B cell (primary cell): ENCODE results near the gene LRP5. TPM values are rescaled to one million over a fixed set of nuclear protein-coding genes. Genes with fewer than 3 reads are reported as not detected.

Experiments used
- ATAC-seq: fragments of 200-7000 bp; cut with Tn5 transposase; one replicate; pipeline ENCODE4 v1.10.0; 2021; ENCODE audit warnings: low read depth, mild to moderate bottlenecking, moderate number of reproducible peaks, moderate library complexity
- CTCF ChIA-PET: fragments of 350-600 bp; sonication (Branson Sonifier 250); formaldehyde crosslinking; loops from one replicate; lab custom pipeline; 2021; ENCODE audit warnings: antibody characterized with exemption, inconsistent platforms; lab: Charles Lee
- POLR2A ChIA-PET: fragments of 350-600 bp; sonication (Branson Sonifier 250); formaldehyde crosslinking; loops from one replicate; lab custom pipeline; 2021; ENCODE audit warnings: antibody characterized with exemption; lab: Charles Lee
- DNase-seq: peaks from one replicate; pipeline ENCODE4 v3.0.0; 2013
- H2AFZ ChIP-seq: 2 replicates; pipeline ENCODE4 v1.6.1; 2012; ENCODE audit warnings: mild to moderate bottlenecking, low read depth, low read length; ENCODE audit not compliant: insufficient read depth, poor library complexity, severe bottlenecking
- H3K27ac ChIP-seq, 2 donors: 1 replicate in 1 of 2; 2 replicates in 1 of 2; pipeline ENCODE4 v1.5.1; 2012 to 2013; ENCODE audit warnings: low read length in 2 of 2, mild to moderate bottlenecking in 2 of 2, moderate library complexity in 1 of 2
- H3K27me3 ChIP-seq, 4 experiments: fragments of 200-600 bp in 1 of 4; sonication (generic) in 1 of 4; replicated peaks in 1 of 4; 1 replicate in 2 of 4; 2 replicates in 2 of 4; pipeline versions ENCODE4 v1.6.1 to v1.7.0; 2013 to 2016; ENCODE audit warnings: low read length in 3 of 4, mild to moderate bottlenecking in 2 of 4, mixed read lengths in 1 of 4, moderate library complexity in 1 of 4; ENCODE audit not compliant: insufficient read depth in 4 of 4, control insufficient read depth in 3 of 4; ENCODE audit errors: control extremely low read depth in 1 of 4
- H3K36me3 ChIP-seq, 2 experiments: replicated peaks in 1 of 2; 1 replicate in 1 of 2; 2 replicates in 1 of 2; pipeline versions ENCODE4 v1.6.1 to v1.7.1; 2013; ENCODE audit warnings: low read length in 1 of 2; ENCODE audit not compliant: insufficient read depth in 2 of 2, control insufficient read depth in 1 of 2; ENCODE audit errors: control extremely low read depth in 1 of 2, extremely low read depth in 1 of 2
- H3K4me1 ChIP-seq, 2 donors: fragments of 200-600 bp in 1 of 2; sonication (generic) in 1 of 2; 1 replicate in 1 of 2; 2 replicates in 1 of 2; pipeline versions ENCODE4 v1.5.1 to v1.6.1; 2013 to 2017; ENCODE audit warnings: low read length in 2 of 2; ENCODE audit not compliant: control insufficient read depth in 2 of 2, insufficient read depth in 2 of 2
- H3K4me2 ChIP-seq: replicated peaks from 2 replicates; pipeline ENCODE3; 2012; ENCODE audit warnings: mild to moderate bottlenecking, low read depth, low read length; ENCODE audit not compliant: poor library complexity, severe bottlenecking
- H3K4me3 ChIP-seq, 5 experiments: fragments of 200-600 bp in 1 of 5; sonication (generic) in 1 of 5; 1 replicate in 3 of 5; 2 replicates in 2 of 5; pipeline versions ENCODE4 v1.5.1 to v1.7.0; 2011 to 2016; ENCODE audit warnings: low read length in 4 of 5, mild to moderate bottlenecking in 4 of 5, low read depth in 2 of 5, control low read depth in 1 of 5, moderate library complexity in 1 of 5; ENCODE audit not compliant: insufficient read depth in 1 of 5; ENCODE audit errors: control extremely low read depth in 1 of 5, extremely low read depth in 1 of 5
- H3K79me2 ChIP-seq: fragments of 200-600 bp; sonication (generic); one replicate; pipeline ENCODE4 v1.6.0; 2016; ENCODE audit warnings: low read length; ENCODE audit not compliant: control insufficient read depth, insufficient read depth
- H3K9ac ChIP-seq: fragments of 200-600 bp; sonication (generic); 2 replicates; pipeline ENCODE4 v1.6.1; 2017; ENCODE audit warnings: mild to moderate bottlenecking, low read length, moderate library complexity
- H3K9me3 ChIP-seq, 3 donors: one replicate each; pipeline versions ENCODE4 v1.6.1 to v1.7.1; 2013; ENCODE audit warnings: low read length in 2 of 3; ENCODE audit not compliant: control insufficient read depth in 2 of 3, insufficient read depth in 1 of 3; ENCODE audit errors: control extremely low read depth in 1 of 3
- H4K20me1 ChIP-seq: 2 replicates; pipeline ENCODE4 v1.6.0; 2012; ENCODE audit warnings: mild to moderate bottlenecking, low read length; ENCODE audit not compliant: insufficient read depth, control insufficient read depth, poor library complexity, severe bottlenecking
- H3K27ac Mint-ChIP-seq: one replicate; pipeline ENCODE4 v1.8.0; 2021; ENCODE audit warnings: mixed read lengths
- H3K27me3 Mint-ChIP-seq: one replicate; pipeline ENCODE4 v1.8.0; 2021; ENCODE audit warnings: mixed read lengths
- H3K4me1 Mint-ChIP-seq: one replicate; pipeline ENCODE4 v1.8.0; 2021; ENCODE audit warnings: mixed read lengths
- H3K4me3 Mint-ChIP-seq: one replicate; pipeline ENCODE4 v1.8.0; 2021; ENCODE audit warnings: mixed read lengths
- H3K9me3 Mint-ChIP-seq: one replicate; pipeline ENCODE4 v1.8.0; 2022; ENCODE audit warnings: mixed read lengths; ENCODE audit not compliant: insufficient read depth
- EZH2 ChIP-seq: IDR thresholded peaks from 2 replicates; pipeline ENCODE4 v1.6.1; 2012; ENCODE audit warnings: borderline replicate concordance, low read depth, mild to moderate bottlenecking, moderate library complexity, low read length; ENCODE audit not compliant: insufficient read depth, poor library complexity, severe bottlenecking
- WGBS: methylation state at CpG from one replicate; pipeline ENCODE4 v1.1.5; 2013; ENCODE audit warnings: missing lambda C conversion rate; ENCODE audit not compliant: insufficient coverage; 5-methylcytosine and 5-hydroxymethylcytosine counted together
- intact Hi-C: fragments of 100-400 bp; cut with micrococcal nuclease; formaldehyde crosslinking; loops from one replicate; pipeline ENCODE4 v1.10.0; 2022
- polyA plus RNA-seq: library from polyadenylated mRNA; depleted of rRNA; stranded (reverse); fragments of >200 nt; gene quantifications from 2 replicates; pipeline ENCODE4 v1.2.3, GENCODE V29; 2012
- total RNA-seq, 2 donors: library from RNA; stranded (reverse); fragments of 120-200 nt in 1 of 2; gene quantifications; 1 replicate in 1 of 2; 2 replicates in 1 of 2; pipeline versions ENCODE4 v1.2.3 to v1.2.4, GENCODE V29; 2013 to 2022
- TF ChIP-seq, protein P1 (sequence below): fragments of 200-600 bp; IDR thresholded peaks from one replicate; pipeline ENCODE4 v1.8.0; 2022; ENCODE audit warnings: antibody characterized with exemption, mild to moderate bottlenecking

The LRP5 gene
- total and polyA plus RNA-seq, 2 donors (not counting 1 experiment from before 2014, with no cell fraction given): 2.4 to 13.9 TPM

DNA sequence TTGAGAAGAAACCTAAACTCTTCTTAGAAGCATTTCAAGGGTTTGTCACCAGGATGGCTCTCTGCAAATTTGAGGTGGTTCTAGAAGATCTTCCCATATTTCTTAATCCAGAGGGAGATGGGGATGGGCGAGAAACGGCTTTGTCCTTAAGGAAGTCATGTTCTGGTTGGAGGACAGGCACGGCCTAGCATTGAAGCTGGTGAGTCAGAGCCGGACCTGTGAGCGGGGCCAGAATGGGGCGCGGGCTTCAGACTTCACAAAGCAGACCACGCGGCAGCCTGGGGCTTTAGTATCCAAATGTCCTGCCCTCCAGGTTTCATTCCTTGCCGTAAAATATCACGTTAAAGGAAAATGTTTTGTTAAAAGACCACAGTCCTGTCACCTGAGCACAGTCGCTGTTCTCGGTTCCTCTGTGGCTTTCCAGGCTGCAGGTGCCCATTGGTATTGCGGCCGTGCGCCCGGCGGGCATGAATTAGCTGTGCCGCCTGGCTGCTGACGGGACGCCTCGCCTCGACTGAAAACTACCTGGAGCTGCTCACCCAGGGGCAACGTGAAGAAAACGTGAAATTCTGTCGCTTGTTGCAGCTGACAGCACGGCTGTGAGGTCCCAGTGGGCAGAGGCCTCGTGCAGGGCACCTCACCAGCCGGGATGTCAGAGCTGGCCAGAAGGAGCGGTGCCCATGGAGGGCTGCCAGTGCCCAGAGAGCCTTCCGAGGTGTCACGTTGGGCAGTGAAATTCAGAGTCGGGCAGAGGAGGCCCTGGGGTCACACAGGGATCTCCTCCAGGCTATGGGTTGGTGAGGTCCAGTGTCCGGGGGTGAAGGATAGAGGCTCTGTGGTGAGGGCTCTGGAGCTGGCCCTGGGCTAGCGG lies 59.0 kb downstream of the LRP5 start:
- H2AFZ ChIP-seq: no peak overlapping the region
- peak overlapping the region; percentile 76 for H3K4me2 ChIP-seq
- H3K9me3 ChIP-seq: no peaks in the 10 kb centered on the region
- intact Hi-C loops: loop anchor here (1.0 to 2.0 kb wide), 2 partner anchors 9 to 99 kb away; no protein-coding TSS in a partner anchor
- H3K9ac ChIP-seq: peak overlapping the region; percentile 52
- WGBS: 28% methylated on average over 28 of the region's 35 CpGs
- Mint-ChIP-seq H3K27me3 (peaks cover 15% of the 10 kb centered on the region), H3K9me3 (no peaks in the 10 kb centered on the region), H3K27ac (peak overlapping the region; percentile 86), H3K4me3 (peak overlapping the region; percentile 84), H3K4me1 (peaks cover 70% of the 10 kb centered on the region)
- DNase-seq (peak; percentile 81), ATAC-seq (peak; percentile 51)
- H3K79me2 ChIP-seq: no peaks in the 10 kb centered on the region
- H3K27me3 ChIP-seq: peaks cover 0 to 11% (median 3%) of the 10 kb centered on the region in 4 experiments
- ChIA-PET POLR2A (interaction anchor here (1.1 to 2.0 kb wide), 5 partner anchors 9 to 114 kb away, joined by 3 to 13 read pairs (median 4); partner anchors contain the start of gene C11orf24), CTCF (interaction anchor here (0.7 to 3.0 kb wide), 12 partner anchors 9 to 363 kb away, joined by 3 to 19 read pairs (median 3); partner anchors contain the start of gene C11orf24)
- H3K36me3 ChIP-seq: no peaks in the 10 kb centered on the region
- peaks cover 56 to 64% of the 10 kb centered on the region in 2 donors for H3K4me1 ChIP-seq
- H4K20me1 ChIP-seq: no peaks in the 10 kb centered on the region
- peak overlapping the region; percentile 52 to 67 for H3K27ac ChIP-seq
- H3K4me3 ChIP-seq: peak overlapping the region in 4 of 5 experiments; percentile 28 to 59 (median 36)
- TF ChIP-seq EZH2: no peak
- TF ChIP-seq, protein P1, sequence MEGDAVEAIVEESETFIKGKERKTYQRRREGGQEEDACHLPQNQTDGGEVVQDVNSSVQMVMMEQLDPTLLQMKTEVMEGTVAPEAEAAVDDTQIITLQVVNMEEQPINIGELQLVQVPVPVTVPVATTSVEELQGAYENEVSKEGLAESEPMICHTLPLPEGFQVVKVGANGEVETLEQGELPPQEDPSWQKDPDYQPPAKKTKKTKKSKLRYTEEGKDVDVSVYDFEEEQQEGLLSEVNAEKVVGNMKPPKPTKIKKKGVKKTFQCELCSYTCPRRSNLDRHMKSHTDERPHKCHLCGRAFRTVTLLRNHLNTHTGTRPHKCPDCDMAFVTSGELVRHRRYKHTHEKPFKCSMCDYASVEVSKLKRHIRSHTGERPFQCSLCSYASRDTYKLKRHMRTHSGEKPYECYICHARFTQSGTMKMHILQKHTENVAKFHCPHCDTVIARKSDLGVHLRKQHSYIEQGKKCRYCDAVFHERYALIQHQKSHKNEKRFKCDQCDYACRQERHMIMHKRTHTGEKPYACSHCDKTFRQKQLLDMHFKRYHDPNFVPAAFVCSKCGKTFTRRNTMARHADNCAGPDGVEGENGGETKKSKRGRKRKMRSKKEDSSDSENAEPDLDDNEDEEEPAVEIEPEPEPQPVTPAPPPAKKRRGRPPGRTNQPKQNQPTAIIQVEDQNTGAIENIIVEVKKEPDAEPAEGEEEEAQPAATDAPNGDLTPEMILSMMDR: no peak
